Suprapubic skin (tissue), 4 donors: ENCODE results near the gene ZBTB21.

Experiments used
- EP300 ChIP-seq: sonication (generic); formaldehyde crosslinking; IDR thresholded peaks from one replicate; pipeline ENCODE4 v1.6.1; 2017; ENCODE audit warnings: antibody characterized with exemption
- POLR2A ChIP-seq, 2 donors: fragments of 450-650 bp; IDR thresholded peaks; one replicate each; pipeline ENCODE4 v1.6.1; 2017; ENCODE audit warnings: antibody characterized with exemption in 2 of 2, mild to moderate bottlenecking in 2 of 2, moderate library complexity in 2 of 2
- POLR2AphosphoS5 ChIP-seq, 3 donors: sonication (generic); formaldehyde crosslinking; IDR thresholded peaks; one replicate each; pipeline ENCODE4 v1.6.1; 2017; ENCODE audit warnings: antibody characterized with exemption in 3 of 3
- TF ChIP-seq, protein P1 (sequence below), 2 donors: fragments of 200-600 bp in 1 of 2; fragments of 450-650 bp in 1 of 2; sonication (generic) in 1 of 2; IDR thresholded peaks; one replicate each; pipeline ENCODE4 v1.5.1; 2016 to 2019; ENCODE audit warnings: antibody characterized with exemption in 2 of 2, mild to moderate bottlenecking in 1 of 2, moderate library complexity in 1 of 2

DNA sequence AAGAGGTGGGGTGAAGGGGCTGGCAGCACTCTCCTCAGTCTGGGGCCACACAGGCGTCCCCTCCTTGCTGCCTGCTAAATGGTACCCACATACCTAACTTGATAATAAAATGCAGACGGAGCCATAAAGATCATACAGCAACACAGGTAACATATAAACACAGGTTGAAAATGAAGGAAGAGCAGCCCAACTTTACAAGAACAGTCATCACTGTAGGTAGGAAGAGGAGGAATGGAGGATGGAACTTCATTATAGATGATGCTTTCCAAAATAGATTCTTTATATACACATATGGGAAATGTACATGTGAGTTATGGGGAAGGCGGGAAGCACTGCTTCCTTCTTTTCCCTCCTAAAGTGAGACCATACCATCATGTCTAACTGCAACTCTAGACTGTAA is 69.7 kb downstream of the ZBTB21 start:
- TF ChIP-seq, protein P1, sequence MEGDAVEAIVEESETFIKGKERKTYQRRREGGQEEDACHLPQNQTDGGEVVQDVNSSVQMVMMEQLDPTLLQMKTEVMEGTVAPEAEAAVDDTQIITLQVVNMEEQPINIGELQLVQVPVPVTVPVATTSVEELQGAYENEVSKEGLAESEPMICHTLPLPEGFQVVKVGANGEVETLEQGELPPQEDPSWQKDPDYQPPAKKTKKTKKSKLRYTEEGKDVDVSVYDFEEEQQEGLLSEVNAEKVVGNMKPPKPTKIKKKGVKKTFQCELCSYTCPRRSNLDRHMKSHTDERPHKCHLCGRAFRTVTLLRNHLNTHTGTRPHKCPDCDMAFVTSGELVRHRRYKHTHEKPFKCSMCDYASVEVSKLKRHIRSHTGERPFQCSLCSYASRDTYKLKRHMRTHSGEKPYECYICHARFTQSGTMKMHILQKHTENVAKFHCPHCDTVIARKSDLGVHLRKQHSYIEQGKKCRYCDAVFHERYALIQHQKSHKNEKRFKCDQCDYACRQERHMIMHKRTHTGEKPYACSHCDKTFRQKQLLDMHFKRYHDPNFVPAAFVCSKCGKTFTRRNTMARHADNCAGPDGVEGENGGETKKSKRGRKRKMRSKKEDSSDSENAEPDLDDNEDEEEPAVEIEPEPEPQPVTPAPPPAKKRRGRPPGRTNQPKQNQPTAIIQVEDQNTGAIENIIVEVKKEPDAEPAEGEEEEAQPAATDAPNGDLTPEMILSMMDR (IDR thresholded peaks at IDR 0.05) = no peak
- TF ChIP-seq POLR2AphosphoS5 (IDR thresholded peaks at IDR 0.05) (no peak), POLR2A (IDR thresholded peaks at IDR 0.05) (no peak), EP300 (no peak)
